NAMALWA (cell line): Measurements from ENCODE around the gene FARP1.

Experiments used
- DNase-seq: peaks from one replicate; pipeline ENCODE4 v3.0.0-alpha.2; 2015; ENCODE audit warnings: low spot score

Gene FARP1

DNA sequence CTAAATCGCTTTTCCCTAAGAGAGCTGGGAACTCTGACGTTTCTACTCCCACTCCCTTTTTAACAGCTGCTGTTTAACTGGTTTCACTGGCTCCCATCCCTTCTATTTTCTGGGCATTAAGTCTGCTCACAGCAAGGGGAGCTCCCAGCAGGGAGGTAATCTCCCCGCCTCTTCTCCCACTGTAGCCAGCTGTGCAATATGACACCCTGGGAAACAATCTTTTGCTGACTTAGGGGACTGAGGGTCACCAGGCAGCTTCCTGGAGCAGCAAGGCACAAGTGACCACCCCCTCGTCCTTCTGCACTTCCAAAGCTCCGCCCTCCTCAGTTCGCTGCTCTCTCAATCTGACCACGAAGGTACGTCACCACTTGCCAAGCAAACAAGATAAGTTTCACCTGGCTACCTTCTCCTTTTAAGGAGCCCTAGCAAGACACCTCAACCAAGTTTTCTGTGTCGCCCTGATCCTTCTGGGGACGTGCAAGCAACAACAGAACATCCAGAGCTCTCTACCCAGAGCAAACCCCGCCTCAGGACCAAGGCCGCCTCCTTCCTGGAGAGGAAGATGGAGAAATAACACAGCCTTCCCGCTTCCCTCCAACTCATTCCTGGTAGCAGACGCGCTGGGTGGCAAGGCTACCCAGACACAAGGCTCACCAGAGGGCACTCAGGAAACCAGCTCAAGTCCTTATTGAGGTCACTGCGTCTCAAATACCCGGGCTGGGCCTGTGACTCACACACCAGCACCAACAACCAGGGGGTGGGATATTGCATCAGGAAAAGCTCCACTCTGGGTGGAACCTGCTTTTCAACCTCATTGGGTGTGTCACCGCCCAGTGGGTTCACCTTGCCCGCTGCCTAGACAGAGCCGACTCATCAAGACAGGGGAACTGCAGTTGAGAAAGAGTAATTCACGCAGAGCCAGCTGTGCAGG is 341.7 kb downstream of the FARP1 start:
- no peak for DNase-seq

- DNase-seq: no peak
Observed at GRCh38 chr13:98485561-98485960, 342.7 kb downstream of the FARP1 start.

DNA sequence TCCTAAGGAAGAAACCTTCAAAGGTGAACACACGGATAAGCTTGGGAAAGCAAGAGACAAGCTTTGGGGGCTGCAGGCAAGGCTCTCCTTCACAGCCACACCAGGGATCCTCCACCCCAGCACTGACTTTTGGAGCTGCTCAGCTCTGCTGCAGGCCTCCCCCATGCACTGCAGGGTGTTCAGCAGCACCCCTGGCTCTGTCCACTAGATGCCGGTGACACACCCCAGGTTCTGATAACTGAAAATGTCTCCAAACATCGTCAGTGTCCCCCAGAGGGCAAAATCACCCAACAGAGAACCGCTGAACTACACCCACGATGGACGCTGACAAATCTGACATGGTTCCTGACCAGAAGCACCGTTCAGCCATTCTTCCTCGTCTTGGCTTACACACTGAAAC is 343.5 kb downstream of the FARP1 start:
- DNase-seq: no peak

GRCh38 chr13:98487016-98487415 is 344.1 kb downstream of the FARP1 start:
- DNase-seq: no peak

GRCh38 chr13:98487522-98487921 is 344.6 kb downstream of the FARP1 start:
- DNase-seq: peak; percentile 84

GRCh38 chr13:98488736-98489135 is 345.8 kb downstream of the FARP1 start:
- peak; percentile 93 for DNase-seq

GRCh38 chr13:98489446-98490194 is 346.7 kb downstream of the FARP1 start:
- peak; percentile 45 for DNase-seq

GRCh38 chr13:98490195-98490836 is 347.4 kb downstream of the FARP1 start:
- no peak for DNase-seq

- DNase-seq: no peak
Observed at GRCh38 chr13:98490866-98491265, 348.0 kb downstream of the FARP1 start.

- DNase-seq: no peak
Observed at GRCh38 chr13:98492335-98493041, 349.6 kb downstream of the FARP1 start.

DNA sequence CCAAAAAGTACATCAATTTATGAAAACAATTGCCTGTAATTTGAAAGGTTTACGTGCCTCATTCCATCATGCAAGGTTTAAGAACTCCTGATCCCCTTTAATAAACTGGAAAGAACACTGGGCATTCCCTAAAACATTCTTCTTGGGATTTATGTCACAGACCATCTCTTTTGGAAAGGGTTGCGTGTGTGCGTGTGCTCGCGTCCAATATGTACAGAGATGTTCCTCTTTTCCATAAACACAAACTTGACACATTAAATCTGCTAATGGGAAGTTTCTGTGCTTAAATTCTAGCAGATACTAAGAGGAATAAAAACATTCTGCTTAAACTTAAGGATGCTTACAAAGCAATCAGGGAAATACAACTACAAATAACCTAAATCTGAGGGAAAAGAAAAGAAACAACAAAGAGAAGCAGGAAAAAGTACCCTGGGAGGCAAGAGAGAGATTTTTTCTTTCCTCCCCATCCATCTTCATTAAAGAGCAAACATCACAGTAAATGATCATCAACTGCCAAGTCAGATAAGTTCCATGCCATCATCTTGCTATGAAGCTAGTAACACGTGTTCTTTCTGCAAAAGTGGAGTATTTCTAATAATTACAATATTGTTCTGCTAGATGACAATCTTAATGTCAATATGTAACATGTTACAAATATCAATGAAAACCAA is 350.3 kb downstream of the FARP1 start:
- no peak for DNase-seq

GRCh38 chr13:98494769-98495168 is 351.9 kb downstream of the FARP1 start:
- DNase-seq: no peak

- DNase-seq: no peak
Observed at GRCh38 chr13:98495627-98496478, 353.0 kb downstream of the FARP1 start.

GRCh38 chr13:98496479-98496791 is 353.5 kb downstream of the FARP1 start:
- DNase-seq: no peak

DNA sequence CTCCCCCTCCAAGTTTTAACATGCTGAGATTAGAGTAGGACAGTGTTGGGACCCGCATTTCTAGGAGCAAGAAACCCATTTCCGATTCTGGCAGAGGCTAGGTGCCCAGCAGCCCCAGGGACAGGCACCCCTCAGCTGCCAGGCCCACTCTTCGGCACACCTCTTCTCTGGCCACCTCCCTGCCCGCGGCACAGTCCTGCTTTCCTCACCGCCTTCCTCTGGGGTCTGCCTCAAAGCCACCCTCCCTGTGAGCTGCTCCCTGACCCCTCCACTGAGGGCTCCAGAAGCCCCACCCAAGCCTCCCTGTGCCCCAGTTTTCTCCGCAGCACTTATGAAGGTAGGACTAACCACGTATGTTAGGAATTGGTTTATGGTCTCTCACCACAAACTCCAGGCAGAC is 354.1 kb downstream of the FARP1 start:
- DNase-seq: no peak

DNA sequence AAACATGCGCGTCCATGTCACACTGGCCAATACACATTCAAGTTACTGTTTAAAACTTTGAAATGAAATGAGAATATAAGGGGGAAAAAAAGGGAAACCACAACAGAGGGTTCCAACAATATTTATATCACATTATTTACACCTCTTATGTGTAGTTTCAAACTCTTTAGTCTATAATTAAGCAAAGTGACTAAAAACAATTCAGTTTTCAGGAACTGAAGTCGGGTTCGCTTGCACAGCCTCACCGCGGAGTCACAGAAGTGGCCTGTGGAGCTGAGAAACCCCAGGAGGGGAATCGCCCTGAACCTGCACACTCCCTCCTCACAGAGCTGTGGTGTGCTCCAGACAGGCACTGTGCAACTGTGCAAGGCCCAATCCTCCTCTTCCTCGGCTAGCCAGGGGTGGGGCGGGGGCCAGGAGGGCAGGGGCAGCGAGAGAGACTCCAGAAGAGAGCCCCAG is 358.1 kb downstream of the FARP1 start:
- DNase-seq: no peak

- no peak for DNase-seq
Observed at GRCh38 chr13:98503175-98504028, 360.5 kb downstream of the FARP1 start.

DNA sequence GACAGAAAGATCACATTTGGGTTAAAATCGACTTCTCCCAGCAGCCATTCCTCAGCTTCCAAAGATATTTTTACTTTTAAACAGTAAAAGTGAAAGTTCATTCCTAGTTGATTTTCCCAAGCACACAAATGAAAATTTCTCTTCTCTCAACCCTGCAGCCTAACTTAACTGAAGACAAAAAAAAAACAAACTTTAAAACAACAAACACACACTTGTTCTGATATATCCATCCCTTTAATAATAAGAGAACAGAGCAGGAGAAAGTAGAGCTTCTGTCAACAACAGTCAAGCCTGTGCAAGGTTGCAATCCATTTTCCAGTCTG is 361.1 kb downstream of the FARP1 start:
- no peak for DNase-seq

GRCh38 chr13:98504371-98504963 is 361.6 kb downstream of the FARP1 start:
- DNase-seq: no peak
